NCI-H460 (cell line): ENCODE results near the gene POC1A. TPM values are rescaled to one million over a fixed set of nuclear protein-coding genes. Genes with fewer than 3 reads are reported as not detected.
A peak's percentile ranks its signal among the peaks of the same experiment; 100 is the strongest.
"Not testable (repeated sequence)": the region's sequence is repeated elsewhere in the genome, so short reads cannot be mapped to it uniquely, and the experiment has no call there.

Experiments
- DNase-seq: peaks from one replicate; pipeline ENCODE4 v3.0.0-alpha.2; 2016; ENCODE audit warnings: low read depth; ENCODE audit errors: extremely low read depth
- total RNA-seq: library from RNA; depleted of rRNA; stranded (reverse); fragments of >200 nt; shearing (Covaris generic); gene quantifications from 2 replicates; pipeline ENCODE4 v1.2.3, GENCODE V29; 2014

The POC1A gene
- total RNA-seq, 1 experiment from 2014 or later, result 11.0 TPM

DNA sequence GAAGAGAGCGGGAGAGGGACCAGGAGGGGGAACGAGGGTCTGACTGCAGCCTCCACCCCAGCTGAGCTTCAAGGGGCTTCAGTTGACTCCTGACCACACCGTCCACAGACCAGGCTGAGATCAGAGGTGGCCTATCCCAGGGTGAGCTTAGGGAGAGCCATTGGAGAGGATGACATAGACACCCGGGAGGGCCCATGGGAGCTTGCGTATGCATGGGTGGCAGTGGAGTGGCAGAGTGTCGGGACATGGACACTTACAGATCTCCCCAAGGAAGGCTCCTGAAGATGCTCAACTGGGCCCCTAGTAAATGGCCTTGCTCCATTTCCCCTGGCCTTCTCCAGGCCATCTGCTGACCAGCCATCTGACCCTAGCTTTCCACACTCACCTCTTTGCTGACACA, 31.1 kb upstream of the POC1A start:
- no peak for DNase-seq

DNA sequence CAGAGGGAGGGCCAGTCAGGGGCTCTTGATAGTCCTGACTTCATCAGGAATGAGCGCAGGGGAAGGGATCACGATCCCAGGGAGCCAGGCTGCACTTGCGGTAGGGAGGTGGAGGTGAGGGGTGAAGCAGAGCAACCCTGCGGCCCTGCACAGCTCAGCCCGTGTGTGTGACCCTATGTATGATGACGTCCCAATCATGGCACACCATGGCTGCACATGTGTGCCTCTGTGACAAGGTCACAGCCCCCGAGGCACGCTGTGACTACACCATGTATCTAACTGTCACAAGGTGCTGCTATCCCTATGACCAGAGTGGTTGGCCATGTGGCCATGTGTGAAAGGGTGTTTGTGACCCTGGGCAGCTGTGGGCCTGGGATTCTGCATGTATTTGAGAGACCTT, 30.5 kb upstream of the POC1A start:
- no peak for DNase-seq

DNA sequence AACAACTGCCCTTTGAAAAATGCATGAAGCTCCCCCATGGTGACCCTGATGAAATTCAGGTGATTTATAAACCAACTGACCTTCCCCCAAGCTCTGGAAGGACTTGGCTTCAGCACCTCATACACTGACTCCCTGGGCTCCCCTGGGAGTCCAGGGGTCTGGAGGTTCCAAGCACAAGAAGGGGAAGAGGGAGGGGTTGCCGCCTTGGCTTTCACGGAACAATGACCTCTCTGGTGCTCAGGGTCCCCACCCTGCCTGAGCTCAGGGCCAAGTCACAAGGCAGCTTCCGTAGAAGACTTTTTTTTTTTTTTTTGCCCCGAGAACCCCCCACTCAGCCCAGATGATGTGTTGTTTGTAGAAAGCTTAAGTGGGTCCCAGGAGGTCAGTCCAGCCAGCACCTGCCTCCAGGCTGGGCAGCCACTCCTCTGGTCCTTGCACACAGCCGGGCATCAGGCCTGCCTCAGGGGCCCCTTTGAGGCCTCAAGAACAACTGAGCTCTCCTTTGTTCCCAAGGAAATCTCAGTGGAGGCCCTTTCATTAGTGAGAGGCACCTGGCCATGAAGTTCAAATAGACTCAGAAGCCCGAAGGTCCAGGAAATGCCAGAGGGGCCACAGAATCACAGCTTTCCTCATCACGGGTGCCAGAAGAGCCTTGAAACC, 29.7 kb upstream of the POC1A start:
- no peak for DNase-seq

DNA sequence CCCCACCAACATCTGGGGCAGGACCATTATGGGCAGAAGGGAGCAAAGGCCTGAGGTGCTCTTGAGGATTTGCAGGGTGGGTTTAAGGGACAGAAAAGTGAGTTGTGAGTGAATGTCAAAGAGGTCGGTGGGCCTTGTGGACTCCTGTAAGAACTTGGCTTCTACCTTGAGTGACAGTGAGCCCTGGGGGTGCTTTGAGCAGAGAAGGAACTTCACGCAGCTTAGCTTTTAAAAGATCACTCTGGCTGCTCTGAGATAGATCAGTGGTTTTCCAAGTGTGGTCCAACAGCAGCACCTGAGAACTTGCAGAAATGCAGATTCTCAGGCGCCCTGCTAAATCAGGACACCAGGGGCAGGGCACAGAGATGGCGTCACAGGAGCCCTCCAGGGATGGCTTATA, 28.5 kb upstream of the POC1A start:
- DNase-seq, result no peak

DNA sequence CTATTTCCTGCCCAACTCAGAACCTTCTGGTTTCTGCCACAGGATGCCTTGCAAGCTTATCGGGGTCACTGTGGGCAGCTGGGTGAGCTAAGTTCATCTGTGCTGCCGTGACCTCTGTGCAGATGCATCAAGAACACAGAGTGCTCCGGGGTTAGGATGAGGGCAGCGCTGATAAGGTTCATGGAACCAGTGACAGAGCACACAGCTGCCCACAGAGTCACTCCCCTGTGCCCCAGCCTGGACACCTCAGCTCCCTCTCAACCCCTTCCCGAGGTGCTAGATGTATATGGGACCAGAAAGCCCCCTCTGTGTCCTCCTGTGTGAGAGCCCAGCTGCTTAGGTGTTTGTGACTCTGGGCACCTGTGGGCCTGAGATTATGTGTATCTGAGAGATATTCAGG, 28.0 kb upstream of the POC1A start:
- no peak for DNase-seq

DNA sequence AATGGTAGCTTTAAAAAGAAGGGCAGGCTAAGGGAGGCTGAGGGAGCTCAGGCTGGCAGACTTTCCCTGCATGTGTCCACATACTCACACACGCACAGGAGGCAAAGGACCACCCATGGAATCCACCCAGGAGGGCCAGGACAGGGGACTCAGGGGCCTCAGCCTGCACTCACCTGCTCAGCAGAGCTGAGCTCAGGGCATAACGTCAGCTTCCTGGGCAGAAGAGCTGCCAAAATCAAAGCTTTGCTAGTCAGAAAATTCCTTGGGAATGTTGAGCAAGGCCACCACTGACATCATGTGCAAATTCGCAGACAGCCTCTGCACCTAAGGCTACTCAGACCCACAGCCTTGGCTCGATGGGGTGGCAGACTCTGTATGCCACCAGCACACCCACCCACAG, 27.3 kb upstream of the POC1A start:
- DNase-seq, result no peak

DNA sequence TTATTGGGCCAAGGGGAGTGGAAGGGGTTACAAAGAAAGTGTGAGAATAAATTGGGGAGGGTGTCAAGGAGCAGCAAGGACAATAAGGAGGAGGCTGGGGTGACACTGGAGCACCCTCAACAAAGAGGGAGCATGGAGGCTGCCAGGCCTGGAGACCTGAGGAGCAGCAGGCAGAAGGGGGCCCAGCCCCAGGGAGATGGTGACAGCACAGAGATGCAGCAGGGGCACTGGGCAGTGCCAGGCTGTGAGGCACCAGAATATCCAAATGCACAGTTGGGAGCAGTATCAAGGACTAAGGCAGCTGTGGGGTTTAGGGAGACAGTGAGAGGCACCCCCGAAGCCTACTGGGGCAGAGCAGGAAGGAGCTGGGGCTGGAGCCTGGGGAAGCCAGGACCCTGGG, 24.3 kb upstream of the POC1A start:
- no peak for DNase-seq

DNA sequence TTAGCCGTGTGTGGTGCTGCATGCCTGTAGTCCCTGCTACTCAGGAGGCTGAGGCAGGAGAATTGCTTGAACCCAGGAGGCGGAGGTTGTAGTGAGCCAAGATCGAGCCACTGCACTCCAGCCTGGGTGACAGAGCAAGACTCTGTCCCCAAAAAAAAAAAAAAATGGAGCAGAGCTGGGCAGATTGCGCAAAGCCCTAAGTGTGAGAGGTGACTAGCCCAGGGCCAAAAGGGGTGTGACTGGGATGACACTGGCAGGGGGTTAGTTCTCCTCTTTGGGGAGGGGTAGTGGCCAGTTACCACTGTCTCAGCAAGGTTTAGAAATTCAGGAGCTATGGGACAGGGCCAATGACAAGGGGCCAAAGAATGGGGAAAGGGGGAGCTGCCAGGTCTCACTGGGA, 23.9 kb upstream of the POC1A start:
- not testable (repeated sequence) for DNase-seq

DNA sequence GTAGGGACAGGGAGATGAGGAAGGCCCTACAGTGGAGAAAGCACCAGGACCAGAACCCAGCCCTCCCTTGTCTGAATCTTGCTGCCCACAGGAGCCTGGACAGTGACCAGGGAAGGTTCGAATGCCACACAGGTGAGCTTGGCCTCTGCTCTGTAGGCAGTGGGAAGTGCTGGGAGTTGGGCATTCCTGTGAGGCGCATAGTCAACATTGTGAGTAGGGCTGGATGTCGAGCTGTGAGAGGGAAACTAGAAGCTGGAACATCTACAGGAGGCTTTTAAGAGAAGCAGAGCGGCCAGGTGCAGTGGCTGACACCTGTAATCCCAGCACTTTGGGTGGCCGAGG, 23.4 kb upstream of the POC1A start:
- no peak for DNase-seq

DNA sequence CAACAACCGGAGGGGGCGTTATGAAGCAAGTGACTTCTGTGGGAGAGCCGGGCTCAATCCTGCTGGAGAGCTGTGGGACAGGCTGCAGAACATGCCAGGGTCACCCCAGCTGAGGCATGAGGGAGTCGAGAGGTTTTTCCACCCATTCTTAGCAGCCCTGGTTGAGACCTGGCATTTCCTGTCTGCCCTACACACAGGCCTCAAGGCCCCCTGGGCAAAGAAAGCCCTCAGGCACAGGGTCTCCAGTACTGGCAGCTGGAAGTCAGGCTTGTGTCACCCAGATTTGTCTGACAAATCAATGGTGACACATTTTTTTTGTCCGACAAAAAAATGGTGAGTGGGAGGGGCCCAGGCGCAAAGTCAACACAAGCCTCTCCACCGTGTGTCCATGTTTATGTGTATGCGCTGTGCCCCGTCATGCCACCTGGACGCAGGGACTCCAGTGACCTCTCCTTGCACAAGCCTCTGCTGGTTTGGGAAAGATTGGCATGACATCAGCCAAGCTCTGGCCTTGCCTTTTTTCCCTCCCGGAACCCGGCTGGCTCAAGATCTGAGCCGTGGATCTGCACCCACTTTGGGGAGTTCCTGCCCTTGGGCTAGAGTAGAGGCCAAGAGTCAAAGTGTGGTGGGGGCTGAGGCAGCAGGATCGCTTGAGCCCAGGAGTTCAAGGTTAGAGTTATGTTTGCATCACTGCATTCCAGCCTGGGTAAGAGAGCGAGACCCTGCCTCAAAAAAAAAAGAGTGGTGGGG, 22.9 kb upstream of the POC1A start:
- DNase-seq, result no peak

DNA sequence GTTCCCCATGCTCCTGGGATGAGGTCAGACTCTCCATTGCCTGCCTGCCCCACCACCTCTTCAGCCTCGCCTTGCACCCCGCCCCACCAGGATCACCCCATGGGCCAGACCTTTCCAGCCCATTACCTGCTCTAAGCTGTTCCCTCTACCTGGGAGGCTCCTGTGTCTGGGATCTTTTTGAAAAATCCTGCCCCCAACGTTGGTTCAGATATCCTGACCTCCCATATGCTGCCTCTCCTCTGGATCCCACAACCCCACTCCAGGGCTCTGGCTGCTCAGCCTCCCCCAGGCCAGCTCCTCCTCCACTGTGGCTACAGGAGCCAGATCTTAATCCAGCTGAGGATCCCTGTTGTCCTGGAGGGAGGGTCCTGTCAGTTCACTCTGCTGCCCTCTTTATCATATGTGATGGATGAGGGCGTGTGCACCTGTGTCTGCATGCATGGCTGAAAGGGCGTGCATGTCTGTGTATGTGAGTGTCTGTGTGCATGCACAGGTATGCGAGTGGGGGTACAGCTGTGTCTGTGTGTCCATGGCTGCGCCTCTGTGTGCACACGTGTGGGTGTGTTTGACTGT, 22.0 kb upstream of the POC1A start:
- DNase-seq, result no peak

DNA sequence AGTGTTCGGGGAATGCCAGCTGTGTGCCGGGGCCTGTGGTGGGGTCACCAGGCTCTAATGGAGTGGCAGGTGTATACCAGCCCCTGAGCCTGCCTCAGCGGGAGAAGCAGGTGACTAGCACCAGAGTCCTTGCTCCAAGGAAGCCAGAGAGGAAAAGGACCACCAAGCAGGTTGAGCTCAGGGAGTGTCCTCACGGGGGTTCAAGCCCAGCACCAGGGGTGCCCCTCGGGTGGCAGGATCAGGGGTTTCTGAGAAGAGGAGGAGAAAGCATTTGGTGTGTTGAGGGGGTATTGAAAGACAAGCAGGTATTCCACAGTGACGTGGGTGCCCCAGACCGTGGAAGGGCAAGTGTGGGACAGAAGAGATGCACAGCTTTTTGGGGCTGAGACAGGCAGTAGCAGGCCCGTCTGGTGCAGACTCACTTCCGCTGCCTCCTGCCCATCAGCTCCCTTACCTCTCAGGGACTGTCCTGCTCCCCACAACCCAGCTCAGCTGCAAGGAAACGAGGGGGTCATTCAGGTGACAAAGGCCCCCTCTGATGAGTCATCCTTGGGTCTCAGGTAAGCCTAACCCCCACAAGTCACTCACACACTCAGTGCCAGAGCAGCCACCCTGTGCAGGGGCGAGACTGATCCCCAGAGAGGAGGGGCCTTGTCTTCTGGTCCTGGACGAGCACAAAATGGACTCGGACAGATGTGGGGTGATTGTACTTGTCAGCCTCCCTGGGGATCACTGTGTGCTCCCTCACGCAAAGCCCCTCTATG, 21.4 kb upstream of the POC1A start:
- no peak for DNase-seq

DNA sequence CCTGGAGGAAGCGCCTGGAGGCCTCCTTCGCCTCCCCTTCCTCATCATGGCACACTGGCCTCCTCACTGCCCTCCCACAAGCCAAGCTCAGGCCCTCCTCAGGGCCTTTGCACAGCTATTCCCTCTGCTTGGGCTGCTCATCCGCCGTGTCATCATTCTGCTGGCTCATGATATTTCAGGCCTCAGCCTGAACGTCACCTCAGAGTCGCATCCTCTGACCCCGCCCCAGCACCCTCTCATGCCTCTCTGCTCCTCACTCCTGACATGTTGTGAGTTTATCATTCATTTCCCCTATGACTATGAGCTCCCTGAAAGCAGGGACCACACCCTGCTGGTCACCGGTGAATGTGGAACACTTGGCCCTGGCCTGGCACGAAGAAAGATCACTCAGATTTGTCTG, 20.7 kb upstream of the POC1A start:
- no peak for DNase-seq

DNA sequence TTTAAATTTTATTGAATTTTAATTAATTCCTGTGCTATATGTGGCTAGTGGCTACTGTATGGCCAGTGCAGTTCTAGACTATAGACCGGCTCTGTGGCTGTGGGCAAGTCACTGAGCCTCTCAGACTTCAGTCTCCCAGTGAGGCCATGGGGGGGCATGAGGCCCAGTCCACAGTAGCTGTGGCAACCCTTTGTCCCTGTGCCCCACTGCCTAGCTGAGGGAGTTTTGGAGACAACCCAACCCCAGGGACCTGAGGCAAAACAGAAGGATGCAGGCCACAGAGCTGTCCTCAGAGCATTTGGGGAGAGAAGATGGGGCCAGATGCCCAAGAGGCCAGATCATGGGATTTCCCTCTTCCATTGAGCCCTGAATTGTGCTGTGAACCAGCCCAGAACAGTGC, 18.9 kb upstream of the POC1A start:
- DNase-seq, result no peak

DNA sequence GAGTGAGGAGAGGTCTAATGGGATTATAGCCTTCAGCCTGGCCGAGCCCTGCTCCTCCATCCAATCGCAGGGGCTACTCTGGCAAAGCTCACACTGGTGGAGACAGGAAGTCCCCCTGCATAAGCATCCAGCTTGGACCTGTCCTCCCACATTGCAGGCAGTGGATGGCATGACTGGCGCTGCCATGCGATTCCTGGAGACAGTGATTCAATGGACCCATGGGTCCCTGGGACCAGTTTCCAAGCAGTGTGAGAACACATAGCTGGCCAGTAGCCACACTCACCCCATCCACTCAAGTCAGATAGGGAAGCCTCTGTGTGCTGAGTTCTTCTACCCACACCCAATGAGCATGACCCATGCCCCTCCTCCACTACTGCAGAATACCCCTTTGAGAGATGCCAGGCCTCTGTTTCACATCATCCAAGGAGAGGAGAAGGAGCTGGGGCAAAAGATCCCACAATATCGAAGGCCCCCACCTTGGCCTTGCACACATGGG, 18.1 kb upstream of the POC1A start:
- no peak for DNase-seq

DNA sequence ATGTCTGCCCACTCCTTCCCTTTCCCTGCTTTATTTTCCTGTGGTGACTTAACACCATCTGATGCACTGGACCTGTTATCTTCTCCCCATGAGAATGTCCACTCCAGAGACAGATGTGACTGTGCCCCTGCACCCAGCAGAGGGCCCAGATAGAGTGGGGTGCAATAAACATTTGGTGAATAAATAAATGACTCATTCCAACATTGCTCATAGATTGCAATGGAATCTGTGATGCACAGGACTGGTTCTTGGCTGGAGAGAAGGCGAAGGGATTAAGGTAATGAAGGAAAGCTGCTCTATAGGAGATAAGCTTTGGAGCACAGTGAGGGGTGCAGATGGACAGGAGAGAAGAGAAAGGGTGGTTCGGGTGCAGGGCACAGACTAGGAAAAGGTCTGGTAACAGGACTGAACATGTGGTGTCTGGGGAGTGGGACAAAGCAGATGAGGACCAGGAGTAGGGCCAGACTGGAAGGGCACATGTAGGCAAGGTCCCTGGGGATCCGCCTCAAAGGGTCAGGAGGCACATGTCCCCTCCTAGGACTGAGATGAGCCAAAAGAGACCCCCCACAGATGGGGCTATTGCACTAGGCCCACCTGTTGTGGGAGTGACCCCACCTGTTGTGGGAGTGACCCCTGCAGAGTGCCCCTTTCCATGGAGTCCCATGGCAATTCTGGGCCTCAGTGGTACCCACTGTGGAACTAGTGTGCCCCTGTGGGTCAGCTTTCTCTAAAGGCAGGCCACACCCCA, 17.5 kb upstream of the POC1A start:
- DNase-seq, result peak; percentile 31

DNA sequence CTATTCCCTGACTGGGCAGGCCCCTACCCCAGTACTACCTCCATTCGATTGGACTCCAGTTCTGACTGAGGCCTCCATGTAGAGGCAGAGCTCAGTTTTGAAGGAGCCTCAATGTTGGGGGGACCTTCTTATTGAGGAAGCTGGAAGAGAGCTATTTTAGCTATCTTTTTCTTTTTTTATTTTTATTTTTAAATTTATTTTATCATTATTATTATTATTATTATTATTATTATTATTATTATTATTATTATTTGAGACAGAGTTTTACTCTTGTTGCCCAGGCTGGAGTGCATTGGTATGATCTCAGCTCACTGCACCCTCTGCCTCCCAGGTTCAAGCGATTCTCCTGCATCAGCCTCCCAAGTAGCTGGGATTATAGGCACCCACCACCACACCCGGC, 16.0 kb upstream of the POC1A start:
- DNase-seq, result not testable (repeated sequence)

DNA sequence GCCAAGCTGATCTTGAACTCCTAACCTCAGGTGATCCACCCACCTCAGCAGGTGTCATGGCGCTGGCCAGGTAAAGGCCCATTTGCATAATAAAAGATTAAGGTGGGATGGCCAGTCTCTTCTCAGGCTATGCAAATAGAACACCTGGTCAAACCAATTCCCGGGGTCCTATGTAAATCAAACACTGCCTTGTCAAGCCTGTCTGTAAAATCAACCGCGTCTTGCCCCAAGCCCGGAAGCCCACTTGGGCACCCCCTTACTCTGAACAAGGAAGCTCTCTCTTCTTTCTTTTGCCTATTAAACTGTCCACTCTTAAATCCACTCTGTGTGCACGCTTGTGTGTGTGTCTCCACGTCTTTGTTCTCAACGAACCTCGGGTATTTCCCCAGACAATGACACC, 13.0 kb upstream of the POC1A start:
- DNase-seq, result no peak

DNA sequence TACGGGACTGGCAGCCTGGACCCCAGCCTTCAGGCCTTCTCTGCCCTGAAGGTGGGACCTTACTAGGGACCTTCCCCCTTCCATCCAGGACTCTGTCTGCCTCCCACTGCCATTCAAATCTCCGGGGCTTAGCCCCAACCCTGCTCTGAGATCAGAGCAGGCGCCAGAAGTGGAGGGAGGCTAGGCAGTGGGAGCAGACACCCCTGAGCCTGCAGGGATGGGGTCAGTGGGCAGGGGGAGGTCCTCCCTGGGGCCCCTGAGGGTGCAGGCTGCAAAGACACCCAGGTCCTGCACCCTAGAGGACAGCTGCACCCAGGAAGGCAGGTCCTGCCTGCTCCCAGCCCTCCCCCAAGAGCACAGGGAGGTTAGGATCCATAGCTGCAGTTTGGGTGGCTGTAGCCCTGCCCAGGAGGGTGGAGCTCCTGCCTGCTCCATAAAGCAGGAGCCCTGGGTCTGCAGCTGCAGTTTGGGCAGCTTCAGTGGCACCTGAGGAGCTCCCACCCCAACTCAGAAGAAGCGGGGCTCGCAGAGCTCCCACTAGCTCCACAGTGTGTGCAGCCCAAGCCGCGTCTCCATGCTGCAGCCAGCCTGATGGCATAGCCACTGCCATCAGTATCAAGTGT, 8.1 kb upstream of the POC1A start:
- DNase-seq, result no peak

DNA sequence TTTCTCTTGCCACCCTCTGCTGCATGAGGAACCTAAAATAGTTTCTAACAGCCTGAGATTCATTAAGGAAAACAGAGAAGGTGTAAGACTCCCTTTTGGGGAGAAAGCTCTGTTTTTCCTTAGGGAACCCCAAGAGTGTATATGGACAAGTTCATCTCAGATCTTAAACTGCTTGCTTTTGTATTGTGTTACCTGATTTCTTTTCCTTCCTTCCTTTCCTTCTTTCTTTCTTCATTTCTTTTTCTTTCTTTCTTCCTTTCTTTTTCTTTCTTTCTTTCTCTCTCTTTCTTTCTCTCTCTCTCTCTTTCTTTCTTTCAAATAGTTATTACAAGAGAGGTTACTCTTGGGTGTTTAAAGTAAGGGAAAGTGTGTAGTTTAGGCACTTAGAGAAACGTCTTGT, 5.3 kb upstream of the POC1A start:
- no peak for DNase-seq
